WI38 (cell line): Measurements from ENCODE around the gene IGLL1.
A peak's percentile ranks its signal among the peaks of the same experiment; 100 is the strongest.
"Not testable (repeated sequence)": the region's sequence is repeated elsewhere in the genome, so short reads cannot be mapped to it uniquely, and the experiment has no call there.

Source experiments
- H3K4me3 ChIP-seq: 2 replicates; pipeline ENCODE4 v1.5.1; 2011; ENCODE audit warnings: low read depth, mild to moderate bottlenecking, control low read depth, low read length
- TF ChIP-seq, protein P1 (sequence below): IDR thresholded peaks from 2 replicates; pipeline ENCODE4 v1.5.1; 2012; ENCODE audit warnings: low read depth, mild to moderate bottlenecking, control low read depth, low read length

The IGLL1 gene

DNA sequence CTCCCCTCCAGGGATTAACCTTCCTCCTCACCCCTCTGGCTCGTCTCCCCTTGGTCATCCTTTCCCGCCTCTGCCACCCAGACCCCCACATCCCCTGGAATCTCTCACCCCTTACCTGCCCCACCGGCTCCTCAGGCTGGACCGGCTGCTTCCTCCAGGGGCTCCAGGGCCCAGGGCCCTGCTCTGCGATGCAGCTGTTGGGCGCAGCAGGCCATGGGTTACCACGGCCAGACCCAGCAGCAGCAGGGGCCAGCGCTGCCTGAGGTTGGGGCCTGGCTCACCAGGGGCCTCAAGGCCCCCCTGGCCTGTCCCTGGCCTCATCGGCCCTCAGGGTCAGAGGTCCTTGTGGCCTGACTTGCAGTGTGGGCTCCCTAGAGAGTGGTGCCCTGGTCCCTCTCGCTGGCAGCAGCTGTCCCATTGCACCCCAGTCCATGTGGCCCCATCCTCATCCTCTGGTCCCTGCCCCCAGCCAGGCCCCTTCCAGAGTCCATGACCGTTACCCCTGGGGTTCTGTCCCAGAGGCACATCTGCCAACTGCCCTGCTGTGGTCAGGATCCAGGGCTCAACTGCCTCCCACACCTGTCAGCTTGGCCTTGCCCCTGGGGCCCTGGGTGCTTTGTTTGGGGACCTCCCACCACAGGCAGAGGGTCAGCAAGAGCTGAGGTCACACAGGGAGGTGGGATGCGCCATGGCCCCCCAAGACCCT lies at the start of gene IGLL1:
IGLL1 (minus strand) TSS at position 421 of the 706 bp plus-strand sequence; CDS start at position 321, 100 bp downstream.
- no peak within 1 kb of the TSS for H3K4me3 ChIP-seq
- TF ChIP-seq, protein P1, sequence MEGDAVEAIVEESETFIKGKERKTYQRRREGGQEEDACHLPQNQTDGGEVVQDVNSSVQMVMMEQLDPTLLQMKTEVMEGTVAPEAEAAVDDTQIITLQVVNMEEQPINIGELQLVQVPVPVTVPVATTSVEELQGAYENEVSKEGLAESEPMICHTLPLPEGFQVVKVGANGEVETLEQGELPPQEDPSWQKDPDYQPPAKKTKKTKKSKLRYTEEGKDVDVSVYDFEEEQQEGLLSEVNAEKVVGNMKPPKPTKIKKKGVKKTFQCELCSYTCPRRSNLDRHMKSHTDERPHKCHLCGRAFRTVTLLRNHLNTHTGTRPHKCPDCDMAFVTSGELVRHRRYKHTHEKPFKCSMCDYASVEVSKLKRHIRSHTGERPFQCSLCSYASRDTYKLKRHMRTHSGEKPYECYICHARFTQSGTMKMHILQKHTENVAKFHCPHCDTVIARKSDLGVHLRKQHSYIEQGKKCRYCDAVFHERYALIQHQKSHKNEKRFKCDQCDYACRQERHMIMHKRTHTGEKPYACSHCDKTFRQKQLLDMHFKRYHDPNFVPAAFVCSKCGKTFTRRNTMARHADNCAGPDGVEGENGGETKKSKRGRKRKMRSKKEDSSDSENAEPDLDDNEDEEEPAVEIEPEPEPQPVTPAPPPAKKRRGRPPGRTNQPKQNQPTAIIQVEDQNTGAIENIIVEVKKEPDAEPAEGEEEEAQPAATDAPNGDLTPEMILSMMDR: no peak

DNA sequence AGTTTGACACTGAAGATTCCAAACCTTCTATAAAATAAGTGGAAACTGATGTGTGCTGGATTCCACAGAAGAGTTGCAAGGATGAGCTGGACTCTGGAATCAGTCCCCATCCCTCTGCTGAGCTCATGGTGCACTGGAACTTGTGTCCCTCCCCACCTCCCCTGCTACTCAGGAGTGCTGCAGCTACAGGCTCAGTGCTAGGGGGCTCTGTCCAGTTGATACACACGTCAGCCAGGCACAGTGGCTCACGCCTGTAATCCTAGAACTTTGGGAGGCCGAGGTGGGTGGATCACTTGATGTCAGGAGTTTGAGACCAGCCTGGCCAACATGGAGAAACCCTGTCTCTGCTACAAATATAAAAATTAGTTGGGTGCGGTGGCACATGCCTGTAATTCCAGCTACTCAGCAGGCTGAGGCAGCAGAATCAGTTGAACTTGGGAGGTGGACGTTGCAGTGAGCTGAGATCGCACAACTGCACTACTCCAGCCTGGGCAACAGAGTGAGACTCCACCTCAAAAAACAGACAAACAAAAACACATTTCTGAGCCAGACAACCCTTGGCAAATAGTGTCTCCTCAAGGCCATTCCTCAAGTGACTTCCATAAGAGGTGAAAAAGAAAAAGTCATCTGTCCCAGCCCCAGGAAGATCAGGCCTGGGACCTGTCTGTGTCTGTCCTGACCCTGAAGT lies 48.1 kb upstream of the IGLL1 start:
- H3K4me3 ChIP-seq: not testable (repeated sequence)

DNA sequence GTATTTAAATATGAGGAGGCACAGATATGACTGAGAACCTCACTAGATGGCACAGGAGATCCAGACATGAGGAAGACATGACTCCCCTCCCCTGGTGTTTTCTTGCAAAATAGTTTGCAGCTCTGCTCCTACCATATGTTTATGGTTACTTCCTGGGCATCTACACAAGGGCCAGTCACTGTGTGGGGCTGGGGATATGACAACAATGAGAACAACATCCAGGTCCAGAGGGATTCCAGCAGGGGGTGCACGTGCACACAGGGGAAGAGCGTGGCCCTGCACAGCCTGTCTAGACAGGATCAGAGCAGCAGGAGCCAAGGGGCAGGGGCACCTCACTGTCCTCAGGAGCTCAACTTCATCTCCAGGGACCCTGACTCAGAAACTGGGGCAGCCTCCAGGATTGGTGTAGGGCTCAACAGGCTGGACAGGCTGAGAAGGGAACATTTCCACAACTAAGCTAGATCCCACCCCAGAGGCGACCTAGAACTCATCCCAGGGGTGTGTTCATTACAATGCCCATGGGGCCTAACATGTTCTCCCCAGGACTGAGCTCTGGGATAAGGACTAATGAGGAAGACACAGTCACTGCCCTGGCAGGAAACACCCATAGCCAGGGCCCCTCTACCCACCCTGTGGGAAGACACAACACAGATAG lies 47.4 kb upstream of the IGLL1 start:
- TF ChIP-seq, protein P1: peak; percentile 45; the same call in 1 of the 2 replicates
- not testable (repeated sequence) for H3K4me3 ChIP-seq

- TF ChIP-seq, protein P1: no peak
- no peak overlapping the region for H3K4me3 ChIP-seq
Measured at GRCh38 chr22:23626286-23626975, 46.3 kb upstream of the IGLL1 start.

- TF ChIP-seq, protein P1: no peak
- H3K4me3 ChIP-seq: no peak overlapping the region
Measured at GRCh38 chr22:23622634-23623033, 42.5 kb upstream of the IGLL1 start.

DNA sequence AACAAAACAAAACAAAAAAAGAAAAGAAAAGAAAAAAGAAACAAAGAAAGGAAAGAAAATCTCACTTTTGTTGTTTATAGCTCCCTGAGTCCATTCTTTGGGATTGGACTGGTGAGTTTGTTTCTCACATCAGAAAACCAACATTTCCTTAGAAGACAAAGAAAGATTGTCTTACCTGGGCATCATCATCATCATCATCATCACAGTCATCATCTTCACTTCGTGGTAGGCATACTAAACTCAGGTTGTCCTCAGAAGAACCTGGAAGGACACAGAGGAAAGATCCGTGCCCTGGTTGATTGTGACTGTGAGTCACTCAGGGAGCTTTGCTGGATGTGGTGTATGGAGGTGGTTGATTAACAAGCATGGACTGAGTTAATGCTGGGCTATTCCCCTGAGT lies 41.8 kb upstream of the IGLL1 start:
- not testable (repeated sequence) for H3K4me3 ChIP-seq

GRCh38 chr22:23621082-23621780 lies 41.1 kb upstream of the IGLL1 start:
- H3K4me3 ChIP-seq: no peak overlapping the region
- TF ChIP-seq, protein P1: no peak
